Glutamatergic neuron (in vitro differentiated cells): ENCODE measurements around the gene FOSL2. TPM values are rescaled to one million over a fixed set of nuclear protein-coding genes. Genes with fewer than 3 reads are reported as not detected.

Source experiments
- DNase-seq: peaks from one replicate; pipeline ENCODE4 v3.0.0; 2022
- H3K27ac Mint-ChIP-seq: one replicate; pipeline ENCODE4 v1.8.0; 2020; ENCODE audit warnings: mild to moderate bottlenecking, mixed read lengths, inconsistent platforms; ENCODE audit not compliant: unreplicated experiment
- H3K27me3 Mint-ChIP-seq: one replicate; pipeline ENCODE4 v1.8.0; 2020; ENCODE audit warnings: mild to moderate bottlenecking, moderate library complexity, mixed read lengths, inconsistent platforms; ENCODE audit not compliant: unreplicated experiment
- H3K36me3 Mint-ChIP-seq: one replicate; pipeline ENCODE4 v1.8.0; 2020; ENCODE audit warnings: mild to moderate bottlenecking, mixed read lengths, inconsistent platforms; ENCODE audit not compliant: unreplicated experiment
- H3K4me1 Mint-ChIP-seq: one replicate; pipeline ENCODE4 v1.8.0; 2020; ENCODE audit warnings: mild to moderate bottlenecking, low read depth, mixed read lengths, inconsistent platforms; ENCODE audit not compliant: unreplicated experiment
- H3K4me3 Mint-ChIP-seq: one replicate; pipeline ENCODE4 v1.8.0; 2020; ENCODE audit warnings: mild to moderate bottlenecking, mixed read lengths, inconsistent platforms; ENCODE audit not compliant: unreplicated experiment
- H3K9me3 Mint-ChIP-seq: one replicate; pipeline ENCODE4 v1.8.0; 2020; ENCODE audit warnings: mild to moderate bottlenecking, moderate library complexity, mixed read lengths, inconsistent platforms; ENCODE audit not compliant: unreplicated experiment
- total RNA-seq: library from RNA; stranded (reverse); fragmentation: NEBNext Ultra II Directional; extraction: Animal tissue kit (Norgen Biotek cat#: 25700); gene quantifications from one replicate; pipeline ENCODE4 v1.2.1, GENCODE V29; 2021; ENCODE audit not compliant: unreplicated experiment
- TF ChIP-seq, protein P1 (sequence below): fragments of 200-600 bp; sonication (generic); IDR thresholded peaks from one replicate; pipeline ENCODE4 v1.5.0; 2021; ENCODE audit not compliant: partially characterized antibody, unreplicated experiment

FOSL2 gene
- total RNA-seq, 1 donor from 2014 or later = 2.6 TPM

- DNase-seq = no peak
- Mint-ChIP-seq H3K4me3 (peak overlapping the region; percentile 25), H3K4me1 (peaks cover 13% of the 10 kb centered on the region), H3K9me3 (peaks cover 3% of the 10 kb centered on the region), H3K27me3 (peaks cover 7% of the 10 kb centered on the region), H3K27ac (no peak overlapping the region), H3K36me3 (no peaks in the 10 kb centered on the region)
- TF ChIP-seq, protein P1, sequence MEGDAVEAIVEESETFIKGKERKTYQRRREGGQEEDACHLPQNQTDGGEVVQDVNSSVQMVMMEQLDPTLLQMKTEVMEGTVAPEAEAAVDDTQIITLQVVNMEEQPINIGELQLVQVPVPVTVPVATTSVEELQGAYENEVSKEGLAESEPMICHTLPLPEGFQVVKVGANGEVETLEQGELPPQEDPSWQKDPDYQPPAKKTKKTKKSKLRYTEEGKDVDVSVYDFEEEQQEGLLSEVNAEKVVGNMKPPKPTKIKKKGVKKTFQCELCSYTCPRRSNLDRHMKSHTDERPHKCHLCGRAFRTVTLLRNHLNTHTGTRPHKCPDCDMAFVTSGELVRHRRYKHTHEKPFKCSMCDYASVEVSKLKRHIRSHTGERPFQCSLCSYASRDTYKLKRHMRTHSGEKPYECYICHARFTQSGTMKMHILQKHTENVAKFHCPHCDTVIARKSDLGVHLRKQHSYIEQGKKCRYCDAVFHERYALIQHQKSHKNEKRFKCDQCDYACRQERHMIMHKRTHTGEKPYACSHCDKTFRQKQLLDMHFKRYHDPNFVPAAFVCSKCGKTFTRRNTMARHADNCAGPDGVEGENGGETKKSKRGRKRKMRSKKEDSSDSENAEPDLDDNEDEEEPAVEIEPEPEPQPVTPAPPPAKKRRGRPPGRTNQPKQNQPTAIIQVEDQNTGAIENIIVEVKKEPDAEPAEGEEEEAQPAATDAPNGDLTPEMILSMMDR = no peak
Observed at GRCh38 chr2:28415010-28415409, 22.4 kb downstream of the FOSL2 start.

GRCh38 chr2:28415715-28416114 is 23.1 kb downstream of the FOSL2 start:
- Mint-ChIP-seq H3K36me3 (no peaks in the 10 kb centered on the region), H3K4me1 (peaks cover 13% of the 10 kb centered on the region), H3K27me3 (peaks cover 7% of the 10 kb centered on the region), H3K9me3 (peaks cover 3% of the 10 kb centered on the region), H3K27ac (no peak overlapping the region), H3K4me3 (no peak overlapping the region)
- DNase-seq = no peak
- TF ChIP-seq, protein P1 = no peak

GRCh38 chr2:28419003-28419402 is 26.3 kb downstream of the FOSL2 start:
- no peak overlapping the region for H3K27ac Mint-ChIP-seq
- TF ChIP-seq, protein P1 = no peak
- H3K27me3 Mint-ChIP-seq = peaks cover 1% of the 10 kb centered on the region

GRCh38 chr2:28419443-28420270 is 27.0 kb downstream of the FOSL2 start:
- H3K9me3 Mint-ChIP-seq = no peaks in the 10 kb centered on the region

More at GRCh38 chr2:28419003-28419402, 26.3 kb downstream of the FOSL2 start:
- Mint-ChIP-seq H3K9me3 (no peaks in the 10 kb centered on the region), H3K4me3 (no peak overlapping the region), H3K4me1 (peaks cover 8% of the 10 kb centered on the region), H3K36me3 (no peaks in the 10 kb centered on the region)
- no peak for DNase-seq

More at GRCh38 chr2:28419443-28420270, 27.0 kb downstream of the FOSL2 start:
- TF ChIP-seq, protein P1 = no peak
- H3K36me3 Mint-ChIP-seq = no peaks in the 10 kb centered on the region
- no peaks in the 10 kb centered on the region for H3K27me3 Mint-ChIP-seq
- H3K27ac Mint-ChIP-seq = no peak overlapping the region
- no peak for DNase-seq
- H3K4me3 Mint-ChIP-seq = no peak overlapping the region
- peaks cover 2% of the 10 kb centered on the region for H3K4me1 Mint-ChIP-seq
